ENCODE data around the gene ZBTB40. TPM values are rescaled to one million over a fixed set of nuclear protein-coding genes. Genes with fewer than 3 reads are reported as not detected.
A peak's percentile ranks its signal among the peaks of the same experiment; 100 is the strongest.

ZBTB40 gene
- total and polyA plus RNA-seq, 7 donors: 3.8 to 14.1 (median 10.0) TPM

DNA sequence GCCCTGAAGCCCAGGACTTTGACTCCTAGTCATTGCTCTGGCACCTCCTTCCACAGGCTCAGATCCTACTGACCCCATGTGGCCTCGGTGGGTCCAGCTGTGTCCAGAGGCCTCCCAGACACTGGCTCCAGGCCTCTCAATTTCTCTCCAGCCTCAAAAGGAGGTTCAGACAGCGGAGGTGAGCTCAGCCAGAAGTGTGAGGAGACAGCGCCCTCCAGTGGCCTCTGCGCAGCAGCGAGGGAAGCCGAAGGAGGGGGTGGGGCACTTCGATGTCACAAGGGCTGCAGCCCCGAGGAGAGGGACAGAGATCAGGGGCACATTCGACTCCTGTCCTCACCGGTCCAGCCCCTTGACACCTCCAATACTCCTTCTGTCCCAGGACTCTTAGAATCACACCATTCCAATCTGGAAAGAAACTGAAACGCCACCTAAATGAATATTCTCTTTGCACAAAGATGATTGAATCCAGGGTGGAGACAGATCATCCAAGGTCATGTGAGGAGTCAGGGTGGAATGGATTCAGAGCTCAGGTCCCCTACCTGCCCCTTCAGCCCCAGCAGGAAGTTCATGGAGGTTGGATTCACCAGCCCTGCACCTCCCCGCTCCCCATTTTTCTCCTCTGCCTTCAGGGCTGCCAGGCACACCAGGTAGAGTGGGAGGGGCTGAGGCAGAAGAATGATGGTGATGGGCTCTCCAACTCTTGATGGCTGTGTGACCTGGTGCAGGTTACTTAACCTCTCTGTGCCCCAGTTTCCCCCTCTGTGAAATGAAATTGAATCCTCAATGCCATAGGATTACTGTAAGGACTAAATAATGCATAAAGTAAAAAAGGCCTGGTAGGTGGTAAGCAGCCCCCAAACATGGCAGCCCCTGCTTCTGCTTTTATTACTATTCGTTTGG is 34.8 kb upstream of the ZBTB40 start:
- DNase-seq: peak; percentile 55 to 85
- Histone ChIP-seq H3K36me3 (ENCODE audit: insufficient read depth in 1 of 2, low read depth in 1 of 2) (no peaks in the 10 kb centered on the region), H3K4me3 (no peak overlapping the region), H3K27me3 (ENCODE audit: insufficient read depth in 3 of 3, low read length in 2 of 3) (no peaks in the 10 kb centered on the region), H3K27ac (no peak overlapping the region), H3K4me1 (peaks cover 26% of the 10 kb centered on the region), H3K9me3 (no peaks in the 10 kb centered on the region)
- TF ChIP-seq, protein P1, sequence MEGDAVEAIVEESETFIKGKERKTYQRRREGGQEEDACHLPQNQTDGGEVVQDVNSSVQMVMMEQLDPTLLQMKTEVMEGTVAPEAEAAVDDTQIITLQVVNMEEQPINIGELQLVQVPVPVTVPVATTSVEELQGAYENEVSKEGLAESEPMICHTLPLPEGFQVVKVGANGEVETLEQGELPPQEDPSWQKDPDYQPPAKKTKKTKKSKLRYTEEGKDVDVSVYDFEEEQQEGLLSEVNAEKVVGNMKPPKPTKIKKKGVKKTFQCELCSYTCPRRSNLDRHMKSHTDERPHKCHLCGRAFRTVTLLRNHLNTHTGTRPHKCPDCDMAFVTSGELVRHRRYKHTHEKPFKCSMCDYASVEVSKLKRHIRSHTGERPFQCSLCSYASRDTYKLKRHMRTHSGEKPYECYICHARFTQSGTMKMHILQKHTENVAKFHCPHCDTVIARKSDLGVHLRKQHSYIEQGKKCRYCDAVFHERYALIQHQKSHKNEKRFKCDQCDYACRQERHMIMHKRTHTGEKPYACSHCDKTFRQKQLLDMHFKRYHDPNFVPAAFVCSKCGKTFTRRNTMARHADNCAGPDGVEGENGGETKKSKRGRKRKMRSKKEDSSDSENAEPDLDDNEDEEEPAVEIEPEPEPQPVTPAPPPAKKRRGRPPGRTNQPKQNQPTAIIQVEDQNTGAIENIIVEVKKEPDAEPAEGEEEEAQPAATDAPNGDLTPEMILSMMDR (IDR thresholded peaks at IDR 0.05): peak; percentile 82
- intact Hi-C loops (cut with DNase I): loop anchor here (5.0 to 10.0 kb wide), 3 partner anchors 282 to 312 kb away; no protein-coding TSS in a partner anchor
- 18 to 21% (median 18%) methylated on average over 12 to 13 of the region's 13 CpGs for WGBS, 3 donors
- ATAC-seq: peak; percentile 61 to 75 (median 64)

DNA sequence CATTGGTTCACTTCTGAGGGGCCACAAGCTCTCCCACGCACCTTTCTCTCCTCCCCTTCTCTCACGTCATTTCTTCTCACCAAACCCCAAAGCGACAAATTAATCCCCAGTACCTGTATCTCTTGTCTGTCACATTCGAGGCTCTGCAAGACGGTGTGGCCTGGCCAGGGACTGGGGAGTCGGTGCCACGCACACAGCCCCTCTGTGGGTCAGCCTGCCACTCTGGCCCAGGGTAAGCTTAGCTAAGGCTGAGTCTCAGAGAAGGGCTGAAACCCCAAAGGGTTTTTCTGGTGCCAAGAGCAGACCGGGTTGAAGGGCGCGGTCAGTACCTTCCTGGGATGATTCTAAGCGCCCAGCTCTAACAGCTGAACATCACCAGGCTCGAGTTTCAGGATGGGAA is 34.2 kb upstream of the ZBTB40 start:
- H3K27ac ChIP-seq: no peak overlapping the region
- ATAC-seq (no peak), DNase-seq (no peak)
- no peaks in the 10 kb centered on the region for H3K36me3 ChIP-seq (ENCODE audit: insufficient read depth in 1 of 2, low read depth in 1 of 2)
- no peaks in the 10 kb centered on the region for H3K9me3 ChIP-seq
- H3K4me1 ChIP-seq: peaks cover 26% of the 10 kb centered on the region
- intact Hi-C loops (cut with DNase I): loop anchor here (5.0 to 10.0 kb wide), 3 partner anchors 283 to 313 kb away; no protein-coding TSS in a partner anchor
- H3K27me3 ChIP-seq (ENCODE audit: insufficient read depth in 3 of 3, low read length in 2 of 3): no peaks in the 10 kb centered on the region
- no peak overlapping the region for H3K4me3 ChIP-seq
- 78 to 84% (median 79%) methylated on average over 12 of the region's 12 CpGs for WGBS, 3 donors
- TF ChIP-seq, protein P1 (IDR thresholded peaks at IDR 0.05): no peak

DNA sequence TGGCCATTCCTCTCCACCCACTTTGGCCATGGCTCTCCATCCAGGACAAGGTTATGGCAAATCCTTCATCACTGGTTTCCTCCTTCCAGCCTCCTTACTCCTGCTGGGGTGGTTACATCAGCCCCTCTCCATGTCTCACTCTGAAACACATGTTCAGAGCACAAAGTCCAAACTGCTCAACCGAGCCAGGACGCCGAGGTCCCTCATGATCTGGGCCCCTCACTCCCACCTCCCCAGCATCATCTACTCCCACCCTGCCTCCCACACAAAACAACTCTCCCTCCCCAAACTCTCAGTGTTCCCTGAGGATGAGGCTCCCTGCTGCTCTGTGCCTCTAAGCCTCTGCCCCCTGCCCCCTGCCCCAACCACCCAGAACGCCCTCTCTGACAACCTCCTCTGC is 33.3 kb upstream of the ZBTB40 start:
- peaks cover 26% of the 10 kb centered on the region for H3K4me1 ChIP-seq
- DNase-seq (no peak), ATAC-seq (no peak)
- H3K27ac ChIP-seq: no peak overlapping the region
- 53 to 71% (median 63%) methylated on average over 4 of the region's 4 CpGs for WGBS, 3 donors
- TF ChIP-seq, protein P1 (IDR thresholded peaks at IDR 0.05): no peak
- no peak overlapping the region for H3K4me3 ChIP-seq
- H3K27me3 ChIP-seq (ENCODE audit: insufficient read depth in 3 of 3, low read length in 2 of 3): no peaks in the 10 kb centered on the region
- H3K9me3 ChIP-seq: no peaks in the 10 kb centered on the region
- H3K36me3 ChIP-seq (ENCODE audit: insufficient read depth in 1 of 2, low read depth in 1 of 2): no peaks in the 10 kb centered on the region
- intact Hi-C loops (cut with DNase I): loop anchor here (5.0 to 10.0 kb wide), 3 partner anchors 284 to 314 kb away; no protein-coding TSS in a partner anchor

DNA sequence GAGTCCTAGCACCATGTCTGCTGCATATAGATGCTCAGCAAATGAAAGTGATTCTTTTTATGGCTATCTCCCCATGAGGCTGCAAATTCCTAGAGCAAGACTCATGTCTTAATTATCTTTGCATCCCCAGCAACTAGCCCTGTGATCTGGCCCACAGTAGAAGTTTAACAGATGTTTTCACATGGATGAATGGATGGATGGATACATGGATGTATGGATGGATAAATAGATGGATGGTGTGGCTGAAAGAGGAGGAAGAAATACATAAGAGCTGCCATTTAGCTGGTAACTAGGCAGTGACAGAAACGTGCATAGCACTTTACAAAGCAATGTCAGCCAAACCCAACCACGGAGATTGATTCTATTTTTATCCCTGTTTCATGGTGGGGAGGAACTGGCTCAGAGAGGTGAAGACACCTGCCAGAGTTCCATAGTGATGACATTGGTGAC is 32.7 kb upstream of the ZBTB40 start:
- intact Hi-C loops (cut with DNase I): loop anchor here (5.0 to 10.0 kb wide), 3 partner anchors 284 to 314 kb away; no protein-coding TSS in a partner anchor
- H3K4me3 ChIP-seq: no peak overlapping the region
- H3K9me3 ChIP-seq: no peaks in the 10 kb centered on the region
- WGBS, 3 donors: 0% methylated on average over 2 of the region's 2 CpGs
- peak overlapping the region; percentile 28 for H3K27ac ChIP-seq
- no peaks in the 10 kb centered on the region for H3K27me3 ChIP-seq (ENCODE audit: insufficient read depth in 3 of 3, low read length in 2 of 3)
- ATAC-seq (peak; percentile 75 to 88 (median 78)), DNase-seq (no peak)
- no peaks in the 10 kb centered on the region for H3K36me3 ChIP-seq (ENCODE audit: insufficient read depth in 1 of 2, low read depth in 1 of 2)
- TF ChIP-seq, protein P1 (IDR thresholded peaks at IDR 0.05): no peak
- peaks cover 26% of the 10 kb centered on the region for H3K4me1 ChIP-seq

Data from psoas muscle (tissue), 8 donors.